Measurements from ENCODE around the gene TKTL1. TPM values are rescaled to one million over a fixed set of nuclear protein-coding genes. Genes with fewer than 3 reads are reported as not detected.
"Not testable (repeated sequence)": the region's sequence is repeated elsewhere in the genome, so short reads cannot be mapped to it uniquely, and the experiment has no call there.

TKTL1 gene
- total RNA-seq (2014; rRNA removed; shearing (Covaris generic)), result 1.6 TPM in 1 of 2 replicates, not detected in the other

- Histone ChIP-seq H3K27me3 (ENCODE audit: control insufficient read depth, insufficient read depth, low read length) (no peaks in the 10 kb centered on the region), H3K36me3 (replicated peaks; ENCODE audit: control insufficient read depth, insufficient read depth, low read length) (no peaks in the 10 kb centered on the region), H3K4me3 (ENCODE audit: insufficient read depth, low read depth, low read length) (no peak within 1 kb of the TSS)
- DNase-seq, result no peak
Observed at GRCh38 chrX:154295664-154296310, at the start of gene TKTL1. TSS of gene TKTL1 (plus strand) at chrX:154295795. CDS start at chrX:154295860, 65 bp downstream.

- not testable (repeated sequence) for H3K36me3 ChIP-seq (replicated peaks; ENCODE audit: control insufficient read depth, insufficient read depth, low read length); DNase-seq; H3K4me3 ChIP-seq (ENCODE audit: insufficient read depth, low read depth, low read length); H3K27me3 ChIP-seq (ENCODE audit: control insufficient read depth, insufficient read depth, low read length)
Observed at GRCh38 chrX:154247377-154248045, 48.1 kb upstream of the TKTL1 start.

- not testable (repeated sequence) for H3K27me3 ChIP-seq (ENCODE audit: control insufficient read depth, insufficient read depth, low read length); H3K36me3 ChIP-seq (replicated peaks; ENCODE audit: control insufficient read depth, insufficient read depth, low read length); H3K4me3 ChIP-seq (ENCODE audit: insufficient read depth, low read depth, low read length); DNase-seq
Observed at GRCh38 chrX:154248076-154248475, 47.5 kb upstream of the TKTL1 start.

- H3K4me3 ChIP-seq (ENCODE audit: insufficient read depth, low read depth, low read length); DNase-seq; H3K27me3 ChIP-seq (ENCODE audit: control insufficient read depth, insufficient read depth, low read length); H3K36me3 ChIP-seq (replicated peaks; ENCODE audit: control insufficient read depth, insufficient read depth, low read length): not testable (repeated sequence)
Observed at GRCh38 chrX:154257282-154257681, 38.3 kb upstream of the TKTL1 start, which contains the start of gene OPN1MW3. TSS of gene OPN1MW3 (plus strand) at chrX:154257582. CDS start at chrX:154257620, 38 bp downstream.

GRCh38 chrX:154258711-154259110, 36.9 kb upstream of the TKTL1 start:
- not testable (repeated sequence) for H3K4me3 ChIP-seq (ENCODE audit: insufficient read depth, low read depth, low read length); H3K36me3 ChIP-seq (replicated peaks; ENCODE audit: control insufficient read depth, insufficient read depth, low read length); H3K27me3 ChIP-seq (ENCODE audit: control insufficient read depth, insufficient read depth, low read length); DNase-seq

- H3K36me3 ChIP-seq (replicated peaks; ENCODE audit: control insufficient read depth, insufficient read depth, low read length); H3K4me3 ChIP-seq (ENCODE audit: insufficient read depth, low read depth, low read length); H3K27me3 ChIP-seq (ENCODE audit: control insufficient read depth, insufficient read depth, low read length); DNase-seq: not testable (repeated sequence)
Observed at GRCh38 chrX:154263072-154263471, 32.5 kb upstream of the TKTL1 start.

- not testable (repeated sequence) for H3K4me3 ChIP-seq (ENCODE audit: insufficient read depth, low read depth, low read length); H3K36me3 ChIP-seq (replicated peaks; ENCODE audit: control insufficient read depth, insufficient read depth, low read length); H3K27me3 ChIP-seq (ENCODE audit: control insufficient read depth, insufficient read depth, low read length); DNase-seq
Observed at GRCh38 chrX:154269245-154269644, 26.4 kb upstream of the TKTL1 start.

- H3K36me3 ChIP-seq (replicated peaks; ENCODE audit: control insufficient read depth, insufficient read depth, low read length); H3K27me3 ChIP-seq (ENCODE audit: control insufficient read depth, insufficient read depth, low read length); H3K4me3 ChIP-seq (ENCODE audit: insufficient read depth, low read depth, low read length): not testable (repeated sequence)
Observed at GRCh38 chrX:154284489-154285338, 10.9 kb upstream of the TKTL1 start.

GRCh38 chrX:154286406-154286805, 9.2 kb upstream of the TKTL1 start:
- H3K4me3 ChIP-seq (ENCODE audit: insufficient read depth, low read depth, low read length); H3K27me3 ChIP-seq (ENCODE audit: control insufficient read depth, insufficient read depth, low read length); DNase-seq; H3K36me3 ChIP-seq (replicated peaks; ENCODE audit: control insufficient read depth, insufficient read depth, low read length): not testable (repeated sequence)

More at GRCh38 chrX:154284489-154285338, 10.9 kb upstream of the TKTL1 start:
- DNase-seq, result not testable (repeated sequence)

GRCh38 chrX:154294791-154295574, 612 bp upstream of the TKTL1 start, which contains the start of gene TEX28:
TSS of gene TEX28 (minus strand) at chrX:154295124. CDS start at chrX:154292117, 3,007 bp downstream.
- DNase-seq, result no peak
- H3K27me3 ChIP-seq (ENCODE audit: control insufficient read depth, insufficient read depth, low read length), result no peaks in the 10 kb centered on the region
- H3K36me3 ChIP-seq (replicated peaks; ENCODE audit: control insufficient read depth, insufficient read depth, low read length), result no peaks in the 10 kb centered on the region

GRCh38 chrX:154296731-154297130, 1.1 kb downstream of the TKTL1 start:
- no peaks in the 10 kb centered on the region for H3K36me3 ChIP-seq (replicated peaks; ENCODE audit: control insufficient read depth, insufficient read depth, low read length)
- no peak for DNase-seq
- no peak overlapping the region for H3K4me3 ChIP-seq (ENCODE audit: insufficient read depth, low read depth, low read length)
- H3K27me3 ChIP-seq (ENCODE audit: control insufficient read depth, insufficient read depth, low read length), result no peaks in the 10 kb centered on the region

More at GRCh38 chrX:154294791-154295574, 612 bp upstream of the TKTL1 start, which contains the start of gene TEX28:
- no peak within 1 kb of the TSS for H3K4me3 ChIP-seq (ENCODE audit: insufficient read depth, low read depth, low read length)

- Histone ChIP-seq H3K36me3 (replicated peaks; ENCODE audit: control insufficient read depth, insufficient read depth, low read length) (no peaks in the 10 kb centered on the region), H3K4me3 (ENCODE audit: insufficient read depth, low read depth, low read length) (no peak overlapping the region), H3K27me3 (ENCODE audit: control insufficient read depth, insufficient read depth, low read length) (no peaks in the 10 kb centered on the region)
- DNase-seq, result no peak
Observed at GRCh38 chrX:154298312-154298711, 2.7 kb downstream of the TKTL1 start.

GRCh38 chrX:154300816-154301215, 5.2 kb downstream of the TKTL1 start:
- DNase-seq, result no peak
- H3K4me3 ChIP-seq (ENCODE audit: insufficient read depth, low read depth, low read length), result no peak overlapping the region
- H3K36me3 ChIP-seq (replicated peaks; ENCODE audit: control insufficient read depth, insufficient read depth, low read length), result no peaks in the 10 kb centered on the region
- no peaks in the 10 kb centered on the region for H3K27me3 ChIP-seq (ENCODE audit: control insufficient read depth, insufficient read depth, low read length)

- not testable (repeated sequence) for DNase-seq
Observed at GRCh38 chrX:154302998-154303397, 7.4 kb downstream of the TKTL1 start.

More at GRCh38 chrX:154302998-154303397, 7.4 kb downstream of the TKTL1 start:
- H3K4me3 ChIP-seq (ENCODE audit: insufficient read depth, low read depth, low read length); H3K36me3 ChIP-seq (replicated peaks; ENCODE audit: control insufficient read depth, insufficient read depth, low read length); H3K27me3 ChIP-seq (ENCODE audit: control insufficient read depth, insufficient read depth, low read length): not testable (repeated sequence)

All from H7 (cell line).